ENCODE results near the gene TMEFF2.

DNA sequence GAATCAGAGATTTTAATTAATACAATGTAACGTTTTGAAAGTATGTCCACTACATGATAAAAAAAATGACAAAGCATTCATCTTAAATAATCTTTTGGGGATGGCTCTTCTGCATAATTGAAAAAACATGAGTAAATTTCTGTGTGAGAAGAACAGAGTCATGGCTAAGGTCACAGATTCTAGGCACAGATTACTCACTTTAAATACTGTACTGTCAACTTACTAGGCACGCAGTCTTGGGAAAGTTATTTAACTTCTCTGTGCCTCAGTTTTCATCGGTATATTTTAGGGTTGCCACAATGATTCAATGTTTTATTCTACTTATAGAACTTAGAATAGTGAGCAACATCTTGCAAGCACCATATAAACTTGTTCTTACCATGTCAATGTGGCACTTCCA, 49.2 kb downstream of the TMEFF2 start:
- TF ChIP-seq, protein P1, sequence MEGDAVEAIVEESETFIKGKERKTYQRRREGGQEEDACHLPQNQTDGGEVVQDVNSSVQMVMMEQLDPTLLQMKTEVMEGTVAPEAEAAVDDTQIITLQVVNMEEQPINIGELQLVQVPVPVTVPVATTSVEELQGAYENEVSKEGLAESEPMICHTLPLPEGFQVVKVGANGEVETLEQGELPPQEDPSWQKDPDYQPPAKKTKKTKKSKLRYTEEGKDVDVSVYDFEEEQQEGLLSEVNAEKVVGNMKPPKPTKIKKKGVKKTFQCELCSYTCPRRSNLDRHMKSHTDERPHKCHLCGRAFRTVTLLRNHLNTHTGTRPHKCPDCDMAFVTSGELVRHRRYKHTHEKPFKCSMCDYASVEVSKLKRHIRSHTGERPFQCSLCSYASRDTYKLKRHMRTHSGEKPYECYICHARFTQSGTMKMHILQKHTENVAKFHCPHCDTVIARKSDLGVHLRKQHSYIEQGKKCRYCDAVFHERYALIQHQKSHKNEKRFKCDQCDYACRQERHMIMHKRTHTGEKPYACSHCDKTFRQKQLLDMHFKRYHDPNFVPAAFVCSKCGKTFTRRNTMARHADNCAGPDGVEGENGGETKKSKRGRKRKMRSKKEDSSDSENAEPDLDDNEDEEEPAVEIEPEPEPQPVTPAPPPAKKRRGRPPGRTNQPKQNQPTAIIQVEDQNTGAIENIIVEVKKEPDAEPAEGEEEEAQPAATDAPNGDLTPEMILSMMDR (IDR thresholded peaks at IDR 0.05): no peak
- TF ChIP-seq, protein P2, sequence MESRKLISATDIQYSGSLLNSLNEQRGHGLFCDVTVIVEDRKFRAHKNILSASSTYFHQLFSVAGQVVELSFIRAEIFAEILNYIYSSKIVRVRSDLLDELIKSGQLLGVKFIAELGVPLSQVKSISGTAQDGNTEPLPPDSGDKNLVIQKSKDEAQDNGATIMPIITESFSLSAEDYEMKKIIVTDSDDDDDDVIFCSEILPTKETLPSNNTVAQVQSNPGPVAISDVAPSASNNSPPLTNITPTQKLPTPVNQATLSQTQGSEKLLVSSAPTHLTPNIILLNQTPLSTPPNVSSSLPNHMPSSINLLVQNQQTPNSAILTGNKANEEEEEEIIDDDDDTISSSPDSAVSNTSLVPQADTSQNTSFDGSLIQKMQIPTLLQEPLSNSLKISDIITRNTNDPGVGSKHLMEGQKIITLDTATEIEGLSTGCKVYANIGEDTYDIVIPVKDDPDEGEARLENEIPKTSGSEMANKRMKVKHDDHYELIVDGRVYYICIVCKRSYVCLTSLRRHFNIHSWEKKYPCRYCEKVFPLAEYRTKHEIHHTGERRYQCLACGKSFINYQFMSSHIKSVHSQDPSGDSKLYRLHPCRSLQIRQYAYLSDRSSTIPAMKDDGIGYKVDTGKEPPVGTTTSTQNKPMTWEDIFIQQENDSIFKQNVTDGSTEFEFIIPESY (IDR thresholded peaks at IDR 0.05; ENCODE audit: borderline replicate concordance, low read depth): no peak
- TF ChIP-seq, protein P3, sequence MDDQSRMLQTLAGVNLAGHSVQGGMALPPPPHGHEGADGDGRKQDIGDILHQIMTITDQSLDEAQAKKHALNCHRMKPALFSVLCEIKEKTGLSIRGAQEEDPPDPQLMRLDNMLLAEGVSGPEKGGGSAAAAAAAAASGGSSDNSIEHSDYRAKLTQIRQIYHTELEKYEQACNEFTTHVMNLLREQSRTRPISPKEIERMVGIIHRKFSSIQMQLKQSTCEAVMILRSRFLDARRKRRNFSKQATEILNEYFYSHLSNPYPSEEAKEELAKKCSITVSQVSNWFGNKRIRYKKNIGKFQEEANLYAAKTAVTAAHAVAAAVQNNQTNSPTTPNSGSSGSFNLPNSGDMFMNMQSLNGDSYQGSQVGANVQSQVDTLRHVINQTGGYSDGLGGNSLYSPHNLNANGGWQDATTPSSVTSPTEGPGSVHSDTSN (IDR thresholded peaks at IDR 0.05): no peak
- TF ChIP-seq, protein P4, sequence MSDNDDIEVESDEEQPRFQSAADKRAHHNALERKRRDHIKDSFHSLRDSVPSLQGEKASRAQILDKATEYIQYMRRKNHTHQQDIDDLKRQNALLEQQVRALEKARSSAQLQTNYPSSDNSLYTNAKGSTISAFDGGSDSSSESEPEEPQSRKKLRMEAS (IDR thresholded peaks at IDR 0.05; ENCODE audit: low read depth): no peak
- TF ChIP-seq CHD2 (IDR thresholded peaks at IDR 0.05; ENCODE audit: low read length, partially characterized antibody) (no peak), RAD21 (IDR thresholded peaks at IDR 0.05; ENCODE audit: low read length) (no peak), GATA2 (CRISPR knock-in tag; IDR thresholded peaks at IDR 0.05) (no peak), POLR2AphosphoS5 (IDR thresholded peaks at IDR 0.05; ENCODE audit: low read depth, low read length) (no peak)
